Measurements from ENCODE around the gene ATAD1.
A peak's percentile ranks its signal among the peaks of the same experiment; 100 is the strongest.
"Not testable (repeated sequence)": the region's sequence is repeated elsewhere in the genome, so short reads cannot be mapped to it uniquely, and the experiment has no call there.

The ATAD1 gene

GRCh38 chr10:87818505-87819288, 671 bp upstream of the ATAD1 start:
- peak overlapping the region; percentile 76 for H3K4me3 ChIP-seq (ENCODE audit: control insufficient read depth, low read depth, low read length)
- no peak for TF ChIP-seq CTCF (IDR thresholded peaks at IDR 0.05; ENCODE audit: control insufficient read depth, insufficient read depth, low read depth, low read length, missing control alignments)
- DNase-seq (ENCODE audit: low read depth), result no peak

DNA sequence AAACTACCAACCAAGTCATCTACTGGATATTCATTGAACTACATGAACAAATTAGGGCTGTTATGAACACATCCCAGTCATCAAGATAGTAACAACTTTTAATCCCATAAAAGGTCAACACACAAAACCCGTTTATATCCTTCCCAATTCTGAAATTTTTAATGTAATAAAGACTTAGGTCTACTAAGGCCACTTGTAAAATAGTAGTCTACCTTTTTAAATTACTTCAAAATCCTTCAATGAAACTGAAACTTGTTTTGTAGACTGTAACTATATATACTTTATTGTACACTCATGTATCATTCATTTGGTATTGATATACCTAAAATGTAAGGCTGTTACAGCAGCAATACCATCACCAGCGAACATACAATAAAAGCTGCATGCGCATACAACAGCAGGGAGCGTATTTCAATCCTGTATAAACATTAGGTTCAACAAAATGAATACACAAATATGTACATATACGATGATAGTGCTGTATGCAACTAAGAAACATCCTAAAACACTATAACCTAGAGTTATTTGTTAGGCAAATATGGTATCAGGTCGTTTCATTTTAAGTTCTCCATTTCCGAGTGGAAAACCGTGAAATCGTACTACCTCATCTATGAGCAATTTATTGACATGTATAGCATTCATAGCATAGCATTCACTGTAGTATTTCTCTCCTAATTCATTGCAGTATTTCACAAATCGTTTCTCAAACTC, 973 bp downstream of the ATAD1 start:
- no peak for DNase-seq (ENCODE audit: low read depth)
- peak overlapping the region; percentile 76 for H3K4me3 ChIP-seq (ENCODE audit: control insufficient read depth, low read depth, low read length)
- TF ChIP-seq CTCF (IDR thresholded peaks at IDR 0.05; ENCODE audit: control insufficient read depth, insufficient read depth, low read depth, low read length, missing control alignments), result no peak

DNA sequence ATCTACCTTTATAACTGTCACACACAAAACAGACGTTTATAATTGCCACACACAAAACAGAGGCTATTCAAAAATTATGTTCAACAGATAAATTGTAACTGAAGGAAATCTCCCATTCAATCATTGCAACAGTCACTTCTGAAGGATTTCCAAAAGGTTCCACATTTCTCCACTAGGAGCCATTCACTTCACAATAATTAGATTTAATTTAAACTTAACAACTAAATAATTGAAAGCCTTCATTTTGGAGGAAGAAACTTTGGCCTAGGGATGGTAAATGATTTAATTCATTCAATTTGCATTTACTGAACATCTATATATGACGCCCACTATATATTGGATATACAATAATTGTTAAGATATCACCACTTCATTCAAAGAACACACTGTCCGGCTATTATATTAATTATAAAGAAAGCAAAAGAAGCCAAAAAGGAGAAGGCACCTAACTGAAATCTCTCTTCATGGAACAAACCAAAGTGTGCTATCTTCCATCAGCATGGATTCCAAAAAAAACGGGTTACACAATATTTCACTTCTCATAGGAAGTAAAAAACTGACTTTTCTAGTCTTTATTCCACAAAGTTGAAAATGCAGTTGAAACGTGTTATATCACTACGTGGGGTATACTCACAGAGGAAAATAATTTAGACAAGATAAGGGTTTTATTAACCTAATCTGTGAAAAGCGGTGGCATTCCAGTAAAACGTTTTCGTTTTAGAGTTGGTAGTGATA, 1.7 kb downstream of the ATAD1 start:
- no peak overlapping the region for H3K4me3 ChIP-seq (ENCODE audit: control insufficient read depth, low read depth, low read length)
- TF ChIP-seq CTCF (IDR thresholded peaks at IDR 0.05; ENCODE audit: control insufficient read depth, insufficient read depth, low read depth, low read length, missing control alignments), result peak; percentile 5
- DNase-seq (ENCODE audit: low read depth), result no peak

DNA sequence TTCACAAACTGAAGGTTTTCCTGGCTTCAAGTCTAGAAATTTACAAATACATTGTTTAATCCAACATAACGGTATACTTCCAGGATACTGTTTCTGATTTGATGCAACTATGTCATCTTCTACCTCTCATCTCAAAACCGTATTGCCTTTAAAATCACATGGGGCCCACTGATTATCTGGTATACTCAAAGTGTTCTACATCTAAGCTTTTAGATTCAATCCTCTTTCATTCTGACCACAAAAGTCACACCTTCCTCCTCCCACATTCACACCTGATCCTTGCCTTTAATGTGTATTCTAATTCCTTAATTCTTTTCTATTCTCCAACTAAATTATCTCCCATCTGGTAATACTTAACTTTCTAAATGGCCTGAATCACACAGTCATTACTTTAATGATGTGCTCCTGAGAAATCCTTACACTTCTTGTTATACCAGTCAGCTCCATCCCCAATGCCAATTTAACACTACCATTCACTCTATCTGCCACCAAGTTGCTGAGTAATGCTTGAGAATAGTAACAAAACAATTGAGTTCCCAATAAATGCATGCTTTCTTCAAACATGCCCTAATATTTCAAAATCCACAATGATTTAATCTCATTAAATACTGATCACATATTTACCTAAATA, 13.0 kb downstream of the ATAD1 start:
- H3K4me3 ChIP-seq (ENCODE audit: control insufficient read depth, low read depth, low read length), result no peak overlapping the region
- no peak for TF ChIP-seq CTCF (IDR thresholded peaks at IDR 0.05; ENCODE audit: control insufficient read depth, insufficient read depth, low read depth, low read length, missing control alignments)
- no peak for DNase-seq (ENCODE audit: low read depth)

GRCh38 chr10:87803831-87804230, 14.2 kb downstream of the ATAD1 start:
- no peak for TF ChIP-seq CTCF (IDR thresholded peaks at IDR 0.05; ENCODE audit: control insufficient read depth, insufficient read depth, low read depth, low read length, missing control alignments)
- no peak for DNase-seq (ENCODE audit: low read depth)

GRCh38 chr10:87803328-87803727, 14.7 kb downstream of the ATAD1 start:
- no peak for TF ChIP-seq CTCF (IDR thresholded peaks at IDR 0.05; ENCODE audit: control insufficient read depth, insufficient read depth, low read depth, low read length, missing control alignments)
- H3K4me3 ChIP-seq (ENCODE audit: control insufficient read depth, low read depth, low read length), result no peak overlapping the region
- no peak for DNase-seq (ENCODE audit: low read depth)

More at GRCh38 chr10:87803831-87804230, 14.2 kb downstream of the ATAD1 start:
- no peak overlapping the region for H3K4me3 ChIP-seq (ENCODE audit: control insufficient read depth, low read depth, low read length)

DNA sequence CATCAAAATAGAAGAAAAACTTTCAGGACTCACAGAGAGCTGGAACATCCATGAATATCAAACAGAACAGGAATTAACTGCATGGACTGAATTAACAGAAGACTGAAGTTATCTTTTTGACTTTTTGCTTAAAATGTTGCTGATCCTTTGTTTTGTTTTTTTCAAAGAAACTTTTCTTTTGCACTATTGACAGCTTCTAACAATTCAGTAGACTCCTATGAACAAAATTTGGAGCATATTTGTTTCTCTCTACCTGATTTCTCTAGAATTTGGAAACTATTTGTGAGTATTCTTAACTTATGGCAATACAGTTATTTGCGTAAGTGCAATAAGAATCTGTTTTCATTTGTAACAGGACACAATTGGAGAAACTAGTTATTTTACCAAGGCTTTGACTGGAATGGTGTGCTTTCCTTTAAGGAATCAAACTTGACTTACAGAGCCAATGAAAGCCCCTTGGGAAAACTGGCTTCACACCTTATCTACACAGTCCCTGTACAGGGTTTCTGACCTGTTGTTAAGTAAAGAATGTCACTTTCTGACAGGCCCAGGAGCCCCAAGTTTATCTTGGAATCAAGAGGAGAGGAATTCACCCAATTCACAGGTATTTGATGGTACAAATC, 16.1 kb downstream of the ATAD1 start:
- H3K4me3 ChIP-seq (ENCODE audit: control insufficient read depth, low read depth, low read length); DNase-seq (ENCODE audit: low read depth): not testable (repeated sequence)
